Measurements from ENCODE around the gene PF4V1. TPM values are rescaled to one million over a fixed set of nuclear protein-coding genes. Genes with fewer than 3 reads are reported as not detected.

The PF4V1 gene
- total and polyA plus RNA-seq, 9 donors = not detected

DNA sequence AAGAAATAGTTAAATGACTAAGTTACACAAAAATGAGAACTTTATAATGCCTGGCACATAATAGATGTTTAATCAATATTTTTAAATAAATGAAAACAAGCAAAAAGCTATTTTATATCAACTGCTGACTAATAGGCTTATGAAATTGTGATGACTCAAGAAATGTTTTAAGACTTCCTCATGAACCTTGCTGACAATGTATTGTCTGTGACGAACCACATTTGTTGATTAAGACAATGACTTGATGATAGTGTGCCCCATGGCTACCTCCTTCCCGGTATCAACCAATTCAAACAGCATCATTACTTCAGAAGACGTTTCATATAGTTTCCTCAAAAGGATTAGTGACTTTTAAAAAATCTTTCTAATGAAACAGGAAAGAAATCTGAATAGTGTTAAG is 8.8 kb upstream of the PF4V1 start:
- H3K4me1 ChIP-seq (ENCODE audit: insufficient read depth) = no peaks in the 10 kb centered on the region
- H3K36me3 ChIP-seq = no peaks in the 10 kb centered on the region
- TF ChIP-seq POLR2A (IDR thresholded peaks at IDR 0.05) (no peak), EP300 (IDR thresholded peaks at IDR 0.05) (no peak), CTCF (IDR thresholded peaks at IDR 0.05) (no peak)
- no peak for DNase-seq
- no peak overlapping the region for H3K4me3 ChIP-seq
- no peaks in the 10 kb centered on the region for H3K27me3 ChIP-seq
- intact Hi-C loops (cut with DNase I) = no loop called here
- no peak overlapping the region for H3K27ac ChIP-seq
- H3K9me3 ChIP-seq = no peaks in the 10 kb centered on the region
- WGBS, 3 donors = 27 to 56% (median 36%) methylated on average over 3 of the region's 3 CpGs

DNA sequence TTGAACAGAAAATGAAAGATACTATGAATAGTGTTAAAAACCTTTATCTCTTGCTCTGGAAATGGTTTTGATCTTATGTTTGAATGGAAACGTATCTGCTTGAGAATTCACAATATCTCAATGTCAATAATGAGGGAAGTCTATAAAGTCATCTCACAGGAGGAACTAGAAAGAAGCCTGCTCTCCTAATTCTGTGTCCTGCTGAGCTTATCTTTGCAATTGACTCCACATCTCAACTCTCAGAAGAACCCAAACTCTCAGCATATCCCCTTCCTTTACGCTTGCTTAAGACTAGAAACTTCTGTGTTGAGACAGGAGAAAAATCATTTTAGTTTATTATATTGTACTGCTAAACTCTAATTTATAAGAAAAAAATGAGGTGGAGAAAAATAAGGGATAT is 8.3 kb upstream of the PF4V1 start:
- no peaks in the 10 kb centered on the region for H3K9me3 ChIP-seq
- no peak overlapping the region for H3K4me3 ChIP-seq
- H3K27me3 ChIP-seq = no peaks in the 10 kb centered on the region
- intact Hi-C loops (cut with DNase I) = no loop called here
- 56 to 71% (median 65%) methylated on average over 2 of the region's 2 CpGs for WGBS, 3 donors
- H3K4me1 ChIP-seq (ENCODE audit: insufficient read depth) = no peaks in the 10 kb centered on the region
- DNase-seq = no peak
- no peaks in the 10 kb centered on the region for H3K36me3 ChIP-seq
- TF ChIP-seq EP300 (IDR thresholded peaks at IDR 0.05) (no peak), POLR2A (IDR thresholded peaks at IDR 0.05) (no peak), CTCF (IDR thresholded peaks at IDR 0.05) (no peak)
- no peak overlapping the region for H3K27ac ChIP-seq

- Histone ChIP-seq H3K27ac (no peak overlapping the region), H3K27me3 (no peaks in the 10 kb centered on the region), H3K9me3 (no peaks in the 10 kb centered on the region), H3K4me3 (no peak overlapping the region), H3K36me3 (no peaks in the 10 kb centered on the region), H3K4me1 (ENCODE audit: insufficient read depth) (no peaks in the 10 kb centered on the region)
- WGBS, 3 donors = 90 to 93% (median 92%) methylated on average over 3 of the region's 3 CpGs
- TF ChIP-seq POLR2A (IDR thresholded peaks at IDR 0.05) (no peak), CTCF (IDR thresholded peaks at IDR 0.05) (no peak), EP300 (IDR thresholded peaks at IDR 0.05) (no peak)
- intact Hi-C loops (cut with DNase I) = no loop called here
- DNase-seq = no peak
Observed at GRCh38 chr4:73847526-73848182, 5.4 kb upstream of the PF4V1 start.

DNA sequence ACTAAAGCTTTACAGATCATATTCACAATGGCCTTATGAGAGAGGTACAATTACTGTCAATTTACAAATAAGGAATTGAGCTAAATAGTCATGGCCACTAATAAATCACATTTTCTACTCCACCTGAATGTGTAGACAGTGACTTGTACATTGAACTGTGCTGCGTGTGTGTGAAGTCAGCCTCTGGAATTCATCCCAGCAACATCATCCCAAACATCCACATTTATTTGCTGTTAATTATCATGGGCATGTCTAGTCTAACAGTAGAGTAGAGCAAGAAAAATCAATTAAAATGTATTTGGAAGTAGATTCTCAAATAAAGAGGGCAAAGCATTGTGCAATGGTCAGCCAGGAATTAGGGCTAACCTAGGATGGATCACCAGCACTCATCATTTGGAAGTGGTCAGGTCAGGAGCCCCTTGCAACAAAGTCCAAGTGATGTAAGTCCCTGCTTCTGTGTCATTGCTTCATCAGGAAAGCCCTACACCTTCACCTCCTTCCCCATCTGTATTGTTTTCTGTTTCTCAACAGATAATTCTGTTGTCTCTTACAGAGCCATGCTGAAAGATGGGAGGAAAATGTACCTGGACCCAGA is 4.8 kb upstream of the PF4V1 start:
- Histone ChIP-seq H3K27me3 (no peaks in the 10 kb centered on the region), H3K9me3 (no peaks in the 10 kb centered on the region), H3K27ac (no peak overlapping the region), H3K4me1 (ENCODE audit: insufficient read depth) (no peaks in the 10 kb centered on the region), H3K4me3 (no peak overlapping the region), H3K36me3 (no peaks in the 10 kb centered on the region)
- intact Hi-C loops (cut with DNase I) = no loop called here
- DNase-seq = no peak
- 81 to 88% (median 87%) methylated on average over 1 of the region's 1 CpG for WGBS, 3 donors
- TF ChIP-seq POLR2A (IDR thresholded peaks at IDR 0.05) = no peak
- TF ChIP-seq CTCF (IDR thresholded peaks at IDR 0.05) = no peak
- TF ChIP-seq EP300 (IDR thresholded peaks at IDR 0.05) = no peak
